PC-3 (cell line): ENCODE data around the gene UGT2B10. TPM values are rescaled to one million over a fixed set of nuclear protein-coding genes. Genes with fewer than 3 reads are reported as not detected.

ENCODE experiments used
- ATAC-seq: fragments of 200-7000 bp; cut with Tn5 transposase; 2 replicates; pipeline ENCODE4 v1.9.1; 2020; ENCODE audit warnings: mild to moderate bottlenecking, moderate library complexity
- BruUV-seq: library from RNA; stranded (reverse); fragments of 400-500 nt; replicated peaks from 2 replicates; lab custom pipeline; 2021; lab: Mats Ljungman, UMichigan
- CTCF ChIA-PET: fragments of 300-600 bp; sonication (Branson Sonifier 250); formaldehyde crosslinking; loops from one replicate; lab custom pipeline; 2022; ENCODE audit warnings: antibody characterized with exemption; lab: Charles Lee
- POLR2A ChIA-PET: fragments of 300-600 bp; sonication (Branson Sonifier 250); formaldehyde crosslinking; loops from one replicate; lab custom pipeline; 2022; ENCODE audit warnings: antibody characterized with exemption; ENCODE audit not compliant: unreplicated experiment; lab: Charles Lee
- DNase-seq: peaks from one replicate; pipeline ENCODE4 v3.0.0-alpha.2; 2015
- H2AFZ ChIP-seq: fragments of 300-600 bp; sonication (generic); 2 replicates; pipeline ENCODE4 v1.6.0; 2016; ENCODE audit warnings: antibody characterized with exemption, low read length
- H3F3A ChIP-seq: fragments of 300-600 bp; sonication (generic); one replicate; pipeline ENCODE4 v1.6.0; 2017; ENCODE audit warnings: antibody characterized with exemption, low read length, control low read depth, mild to moderate bottlenecking; ENCODE audit not compliant: unreplicated experiment
- H3K27ac ChIP-seq: fragments of 300-600 bp; sonication (generic); 2 replicates; pipeline ENCODE4 v1.5.1; 2016; ENCODE audit warnings: mild to moderate bottlenecking, low read length
- H3K27me3 ChIP-seq: fragments of 300-600 bp; sonication (generic); 2 replicates; pipeline ENCODE4 v1.6.1; 2016; ENCODE audit warnings: low read length, mixed read lengths
- H3K36me3 ChIP-seq: fragments of 300-600 bp; sonication (generic); 2 replicates; pipeline ENCODE4 v1.6.1; 2016; ENCODE audit warnings: low read depth, mixed run types, low read length, mixed read lengths
- H3K4me1 ChIP-seq: fragments of 300-600 bp; sonication (generic); 2 replicates; pipeline ENCODE4 v1.5.1; 2016; ENCODE audit warnings: low read length; ENCODE audit not compliant: insufficient read depth
- H3K4me2 ChIP-seq: fragments of 300-600 bp; sonication (generic); 2 replicates; pipeline ENCODE4 v1.6.0; 2016; ENCODE audit warnings: low read length
- H3K4me3 ChIP-seq: fragments of 300-600 bp; sonication (generic); 2 replicates; pipeline ENCODE4 v1.5.1; 2016; ENCODE audit warnings: mild to moderate bottlenecking, low read length, mixed read lengths
- H3K79me2 ChIP-seq: fragments of 300-600 bp; sonication (generic); 2 replicates; pipeline ENCODE4 v1.6.1; 2017; ENCODE audit warnings: low read length, mixed read lengths
- H3K9ac ChIP-seq: fragments of 300-600 bp; sonication (generic); 2 replicates; pipeline ENCODE4 v1.6.0; 2016; ENCODE audit warnings: mild to moderate bottlenecking, low read length
- H3K9me2 ChIP-seq: fragments of 300-600 bp; sonication (generic); replicated peaks from 2 replicates; pipeline ENCODE4 v1.6.1; 2016; ENCODE audit warnings: mixed run types, low read length, mixed read lengths
- H3K9me3 ChIP-seq: fragments of 300-600 bp; sonication (generic); 2 replicates; pipeline ENCODE4 v1.6.1; 2016; ENCODE audit warnings: low read length, mixed read lengths
- H4K20me1 ChIP-seq: fragments of 300-600 bp; sonication (generic); 2 replicates; pipeline ENCODE4 v1.6.1; 2016; ENCODE audit warnings: low read length, mixed read lengths
- CTCF ChIP-seq: fragments of 300-600 bp; sonication (generic); conservative IDR thresholded peaks from 2 replicates; pipeline ENCODE4 v1.5.1; 2017; ENCODE audit warnings: antibody characterized with exemption, low read depth, mild to moderate bottlenecking, low read length
- EZH2 ChIP-seq: fragments of 300-600 bp; sonication (generic); IDR thresholded peaks from one replicate; pipeline ENCODE4 v1.6.1; 2017; ENCODE audit warnings: antibody characterized with exemption, mild to moderate bottlenecking, low read length; ENCODE audit not compliant: unreplicated experiment
- EZH2phosphoT487 ChIP-seq: fragments of 300-600 bp; sonication (generic); IDR thresholded peaks from 2 replicates; pipeline ENCODE4 v1.6.1; 2018; ENCODE audit warnings: mild to moderate bottlenecking, antibody characterized with exemption, low read length, borderline replicate concordance
- intact Hi-C: fragments of 100-400 bp; cut with micrococcal nuclease; formaldehyde crosslinking; loops from 2 replicates; pipeline ENCODE4 v1.9.0; 2023
- total RNA-seq: library from RNA; depleted of rRNA; stranded (reverse); fragments of >200 nt; gene quantifications from 2 replicates; pipeline ENCODE4 v1.2.3, GENCODE V29; 2014; rRNA removed

UGT2B10 gene
- total RNA-seq, 1 experiment from 2014 or later = not detected

DNA sequence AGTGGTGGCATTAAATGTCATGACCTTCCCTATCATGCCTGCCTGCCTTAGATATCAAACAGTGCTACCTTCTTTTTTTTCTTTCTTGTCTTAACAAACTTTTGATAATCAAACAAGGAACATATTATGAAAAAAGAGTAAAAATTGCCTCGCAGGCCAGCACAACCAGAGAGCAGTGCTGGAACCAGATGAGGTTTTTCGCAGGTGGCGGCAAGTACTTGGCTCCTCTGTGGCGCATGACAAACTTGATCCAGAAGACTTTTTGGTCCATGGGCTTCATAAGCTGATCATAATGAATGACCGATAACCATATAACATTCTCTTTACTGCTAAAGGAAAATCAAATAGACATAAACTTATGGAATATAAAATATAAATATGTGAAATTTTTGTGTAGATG lies 61.8 kb downstream of the UGT2B10 start:
- H3K9me3 ChIP-seq = no peaks in the 10 kb centered on the region
- BruUV-seq = no TSS peak
- no peak overlapping the region for H2AFZ ChIP-seq
- no peaks in the 10 kb centered on the region for H3F3A ChIP-seq
- CTCF ChIA-PET = no interaction called here
- ATAC-seq (no peak), DNase-seq (no peak)
- H3K9me2 ChIP-seq = no peaks in the 10 kb centered on the region
- POLR2A ChIA-PET = no interaction called here
- no peak overlapping the region for H3K4me3 ChIP-seq
- H3K79me2 ChIP-seq = no peaks in the 10 kb centered on the region
- TF ChIP-seq CTCF (no peak), EZH2 (no peak), EZH2phosphoT487 (no peak)
- H3K4me2 ChIP-seq = no peak overlapping the region
- no peak overlapping the region for H3K27ac ChIP-seq
- peaks cover 17% of the 10 kb centered on the region for H3K4me1 ChIP-seq
- H3K9ac ChIP-seq = no peak overlapping the region
- no peaks in the 10 kb centered on the region for H4K20me1 ChIP-seq
- H3K27me3 ChIP-seq = no peaks in the 10 kb centered on the region
- intact Hi-C loops = no loop called here
- no peaks in the 10 kb centered on the region for H3K36me3 ChIP-seq

DNA sequence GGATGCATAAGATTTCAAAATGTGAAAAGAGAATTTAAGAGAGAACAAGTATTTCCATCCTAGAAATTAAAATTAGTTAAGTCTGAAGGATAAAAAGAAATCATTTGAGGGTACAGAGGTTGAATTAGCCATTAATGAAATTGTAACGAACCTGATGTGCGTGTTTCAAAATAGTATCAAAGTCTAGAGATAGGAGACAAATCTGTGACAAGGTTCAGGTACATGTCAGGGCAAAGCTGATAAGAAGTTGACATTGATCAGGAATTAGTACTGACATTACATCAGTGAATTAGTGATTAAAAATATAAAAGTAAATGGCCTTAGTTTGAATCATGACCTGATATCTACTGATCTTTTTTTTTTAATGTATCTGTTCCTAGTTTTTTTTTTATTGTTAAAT lies 62.3 kb downstream of the UGT2B10 start:
- ATAC-seq = no peak
- Histone ChIP-seq H2AFZ (no peak overlapping the region), H3F3A (no peaks in the 10 kb centered on the region), H3K79me2 (no peaks in the 10 kb centered on the region), H3K9me2 (no peaks in the 10 kb centered on the region), H3K36me3 (no peaks in the 10 kb centered on the region), H3K27ac (no peak overlapping the region), H3K9me3 (no peaks in the 10 kb centered on the region), H4K20me1 (no peaks in the 10 kb centered on the region), H3K9ac (no peak overlapping the region), H3K4me2 (no peak overlapping the region), H3K4me1 (peaks cover 16% of the 10 kb centered on the region), H3K4me3 (no peak overlapping the region), H3K27me3 (no peaks in the 10 kb centered on the region)
- no peak for DNase-seq
- TF ChIP-seq CTCF = no peak
- no peak for TF ChIP-seq EZH2phosphoT487
- no peak for TF ChIP-seq EZH2
- BruUV-seq = no TSS peak
- intact Hi-C loops = no loop called here
- ChIA-PET POLR2A (no interaction called here), CTCF (no interaction called here)

Other genes starting within 250 kb of the UGT2B10 start
- not detected in 2 replicates for gene UGT2B17, start 239.7 kb upstream of the UGT2B10 start, total RNA-seq
- not detected in 2 replicates for gene UGT2B15, start 145.3 kb upstream of the UGT2B10 start, total RNA-seq
- not detected in 2 replicates for gene UGT2A3, start 135.8 kb downstream of the UGT2B10 start, total RNA-seq